ENCODE measurements around the gene SETD2.

SETD2 gene

DNA sequence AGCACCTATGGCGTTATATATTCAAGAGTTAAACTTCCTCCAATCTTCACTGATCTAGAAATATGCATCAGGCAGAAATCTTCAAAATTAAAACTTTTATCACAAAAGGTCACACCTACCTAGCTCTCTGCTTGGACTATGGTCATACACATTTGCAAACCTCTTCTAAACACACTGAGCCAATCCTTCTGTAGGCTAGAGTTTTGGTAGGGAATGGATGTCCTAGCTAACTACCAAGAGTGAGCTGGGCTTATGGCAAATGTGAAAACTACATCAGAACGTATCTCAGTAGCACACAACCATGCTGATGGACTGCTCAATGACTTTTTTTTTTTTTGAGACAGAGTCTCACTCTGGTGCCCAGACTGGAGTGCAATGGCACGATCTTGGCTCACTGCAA is 29.6 kb downstream of the SETD2 start:
- DNase-seq, result no peak
- TF ChIP-seq GATA1 (IDR thresholded peaks at IDR 0.05; ENCODE audit: low read depth, low read length) (no peak), POLR2A (IDR thresholded peaks at IDR 0.05; ENCODE audit: low read length) (no peak)

DNA sequence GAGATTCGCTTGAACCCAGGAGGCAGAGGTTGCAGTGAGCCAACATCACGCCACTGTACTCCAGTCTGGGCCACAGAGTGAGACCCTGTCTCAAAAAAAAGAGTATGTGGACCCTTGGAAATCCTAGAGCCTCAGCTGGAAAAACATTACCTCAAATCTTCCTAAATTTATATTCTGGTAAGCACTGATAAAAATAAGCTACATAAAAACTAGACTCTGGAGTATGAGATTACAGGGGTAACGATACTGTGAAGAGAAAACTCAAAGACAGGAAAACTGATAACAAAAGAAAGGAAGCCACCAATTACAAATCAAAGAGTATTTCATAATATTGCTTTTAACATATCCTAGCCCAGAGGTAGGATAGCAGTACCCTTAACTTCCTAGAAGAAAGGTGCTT is 30.3 kb downstream of the SETD2 start:
- TF ChIP-seq GATA1 (IDR thresholded peaks at IDR 0.05; ENCODE audit: low read depth, low read length) (no peak), POLR2A (IDR thresholded peaks at IDR 0.05; ENCODE audit: low read length) (no peak)
- DNase-seq, result peak in 1 of 2 experiments; percentile 7

DNA sequence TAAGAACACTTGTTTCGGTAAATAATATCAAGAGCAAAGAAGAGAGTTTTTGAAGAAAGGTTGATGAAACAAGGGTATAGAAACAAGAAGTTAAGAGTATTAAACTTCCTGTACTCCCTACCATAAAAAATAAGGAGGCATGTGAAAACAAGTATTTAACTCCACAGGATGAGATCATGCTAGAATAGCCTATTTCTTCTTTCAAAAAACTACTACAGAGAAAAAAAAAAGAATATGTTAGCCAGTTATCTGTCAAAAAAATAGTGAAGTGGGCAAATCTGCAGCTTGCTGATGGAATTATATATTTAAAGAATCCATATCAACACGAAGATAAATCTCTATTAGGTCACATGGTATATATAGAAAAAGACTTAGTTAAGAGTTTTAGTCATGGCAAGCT is 33.4 kb downstream of the SETD2 start:
- no peak for DNase-seq
- TF ChIP-seq POLR2A (IDR thresholded peaks at IDR 0.05; ENCODE audit: low read length), result no peak
- no peak for TF ChIP-seq GATA1 (IDR thresholded peaks at IDR 0.05; ENCODE audit: low read depth, low read length)

DNA sequence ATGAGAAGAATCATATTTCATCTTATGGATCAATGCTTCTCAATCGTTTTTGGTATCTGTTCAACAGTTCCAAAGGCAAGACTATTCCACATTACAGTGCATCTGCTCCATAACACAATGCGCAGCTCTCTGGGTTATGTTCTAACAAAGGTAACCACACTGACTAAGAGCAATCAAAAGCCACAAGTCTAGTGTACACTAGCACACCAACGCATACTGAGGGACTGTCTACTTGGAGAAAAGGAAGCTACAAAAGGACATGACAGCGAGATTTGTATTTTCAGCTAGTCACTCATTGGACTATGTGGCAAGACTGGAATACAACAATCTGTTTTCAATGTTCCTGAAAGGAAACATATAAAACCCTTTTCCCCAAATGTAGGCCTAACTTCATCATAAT is 35.8 kb downstream of the SETD2 start:
- no peak for TF ChIP-seq POLR2A (IDR thresholded peaks at IDR 0.05; ENCODE audit: low read length)
- no peak for TF ChIP-seq GATA1 (IDR thresholded peaks at IDR 0.05; ENCODE audit: low read depth, low read length)
- DNase-seq, result no peak

DNA sequence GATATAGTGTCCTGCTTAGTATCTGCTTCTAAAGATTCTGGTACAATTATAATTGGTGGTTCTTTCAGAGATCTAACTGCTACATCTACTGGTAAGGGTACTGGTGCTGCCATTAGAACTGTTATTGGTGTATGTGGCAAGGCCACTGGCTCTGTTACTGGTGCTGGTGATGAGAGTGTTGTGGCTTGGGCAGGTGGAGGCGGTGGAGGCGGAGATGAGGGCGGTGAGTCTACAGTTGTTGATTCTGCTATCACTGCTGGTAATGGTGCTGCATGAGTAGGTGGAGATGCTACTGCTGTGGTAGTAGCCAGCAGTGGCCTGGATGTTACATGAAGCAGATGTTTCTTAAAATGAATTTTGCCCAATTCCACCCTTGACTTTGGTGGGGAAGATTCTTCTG is 40.1 kb downstream of the SETD2 start:
- DNase-seq, result no peak
- TF ChIP-seq GATA1 (IDR thresholded peaks at IDR 0.05; ENCODE audit: low read depth, low read length), result no peak

DNA sequence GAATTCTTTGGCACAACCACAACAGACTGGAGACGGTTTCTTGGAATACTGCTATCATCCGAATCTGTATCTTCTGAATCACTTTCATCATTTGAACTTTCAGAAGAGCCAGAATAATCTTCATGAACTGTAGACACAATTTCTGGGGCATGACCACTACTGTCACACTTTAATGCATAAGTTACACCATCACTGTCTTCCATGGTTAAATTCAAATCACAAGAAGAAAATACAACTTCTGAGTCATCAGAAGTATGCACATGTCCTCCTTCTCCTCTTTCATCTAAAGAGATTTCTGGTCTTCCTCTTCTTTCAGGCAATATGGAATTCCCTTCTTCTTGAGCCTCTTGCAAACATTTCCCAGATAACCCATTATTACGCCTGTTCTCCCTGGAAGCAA is 42.5 kb downstream of the SETD2 start:
- TF ChIP-seq POLR2A (IDR thresholded peaks at IDR 0.05; ENCODE audit: low read length) (no peak), GATA1 (IDR thresholded peaks at IDR 0.05; ENCODE audit: low read depth, low read length) (no peak)
- no peak for DNase-seq

DNA sequence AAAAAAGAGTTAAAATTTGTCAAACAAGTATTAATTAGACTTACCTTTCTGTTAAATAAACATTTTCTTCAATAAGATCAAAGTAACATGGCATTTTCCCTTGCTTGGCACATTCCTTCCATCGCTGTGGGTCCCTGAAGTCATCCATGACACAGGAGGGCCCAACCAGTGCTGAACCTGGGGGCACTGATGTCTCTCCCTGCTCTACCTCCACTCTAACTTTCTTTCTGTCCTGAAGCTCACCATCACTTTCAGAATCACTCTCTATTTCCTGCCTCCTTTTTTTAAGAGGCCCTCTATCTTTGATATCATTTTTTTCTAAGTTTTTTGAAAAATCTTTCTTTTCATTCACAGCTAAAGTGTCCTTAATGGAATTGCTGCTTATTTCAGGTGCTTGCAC is 43.8 kb downstream of the SETD2 start:
- TF ChIP-seq POLR2A (IDR thresholded peaks at IDR 0.05; ENCODE audit: low read length) (no peak), GATA1 (IDR thresholded peaks at IDR 0.05; ENCODE audit: low read depth, low read length) (no peak)
- DNase-seq, result no peak

DNA sequence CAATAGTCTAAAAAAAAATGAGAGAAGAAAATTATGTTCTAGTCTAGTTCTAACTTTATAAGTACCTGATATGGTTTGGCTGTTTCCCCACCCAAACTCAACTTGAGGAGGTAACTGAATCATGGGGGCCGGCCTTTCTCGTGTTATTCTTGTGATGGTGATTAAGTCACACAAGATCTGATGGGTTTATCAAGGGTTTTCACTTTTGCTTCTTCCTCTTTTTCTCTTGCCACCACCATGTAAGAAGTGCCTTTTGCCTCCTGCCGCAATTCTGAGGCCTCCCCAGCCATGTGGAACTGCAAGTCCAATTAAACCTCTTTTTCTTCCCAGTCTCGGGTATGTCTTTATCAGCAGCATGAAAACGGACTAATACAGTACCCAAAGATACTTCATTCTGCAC is 44.5 kb downstream of the SETD2 start:
- DNase-seq, result peak; percentile 16 to 19

DNA sequence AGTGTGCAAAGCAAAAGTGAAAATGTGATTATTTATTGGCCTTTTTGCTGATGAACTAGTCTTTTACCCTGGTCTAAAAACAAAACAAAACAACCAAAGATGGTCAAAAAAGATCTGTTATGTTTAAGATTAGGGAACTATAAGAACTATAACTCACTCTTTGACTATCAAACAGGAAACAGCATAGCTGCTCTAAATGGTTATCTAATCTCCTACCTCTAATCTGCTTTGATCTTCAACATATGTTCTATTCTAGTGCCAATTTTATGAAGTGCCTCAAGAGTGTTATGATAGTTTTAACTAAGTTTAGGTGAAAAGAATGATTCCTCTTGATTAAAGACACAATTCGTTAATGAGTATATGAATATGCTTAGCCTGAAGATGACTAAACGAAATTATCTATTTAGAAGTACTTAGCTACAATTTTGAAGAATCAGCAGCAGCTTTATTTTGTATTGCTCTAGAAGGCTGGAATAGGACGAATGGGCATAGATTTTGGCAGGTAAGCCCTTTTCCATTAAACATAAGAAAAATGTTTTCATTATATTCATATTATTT is 46.0 kb downstream of the SETD2 start:
- DNase-seq, result peak; percentile 25 to 73
- no peak for TF ChIP-seq POLR2A (IDR thresholded peaks at IDR 0.05; ENCODE audit: low read length)
- TF ChIP-seq GATA1 (IDR thresholded peaks at IDR 0.05; ENCODE audit: low read depth, low read length), result no peak

DNA sequence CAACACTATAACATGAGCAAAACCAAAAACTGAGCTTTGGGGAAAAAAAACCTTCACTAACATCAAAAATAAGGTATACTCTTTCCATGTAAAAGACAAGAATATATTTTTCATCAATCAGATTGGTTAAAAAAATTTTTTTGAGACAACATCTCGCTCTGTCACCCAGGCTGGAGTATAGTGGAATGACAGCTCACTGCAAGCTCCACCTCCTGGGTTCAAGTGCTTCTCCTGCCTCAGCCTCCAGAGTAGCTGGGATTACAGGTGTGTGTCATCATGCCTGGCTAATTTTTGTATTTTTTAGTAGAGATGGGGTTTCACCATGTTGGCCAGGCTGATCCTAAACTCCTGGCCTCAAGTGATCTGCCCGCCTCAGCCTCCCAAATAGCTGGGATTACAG is 48.4 kb downstream of the SETD2 start:
- peak in 1 of 2 experiments; percentile 46 for DNase-seq

DNA sequence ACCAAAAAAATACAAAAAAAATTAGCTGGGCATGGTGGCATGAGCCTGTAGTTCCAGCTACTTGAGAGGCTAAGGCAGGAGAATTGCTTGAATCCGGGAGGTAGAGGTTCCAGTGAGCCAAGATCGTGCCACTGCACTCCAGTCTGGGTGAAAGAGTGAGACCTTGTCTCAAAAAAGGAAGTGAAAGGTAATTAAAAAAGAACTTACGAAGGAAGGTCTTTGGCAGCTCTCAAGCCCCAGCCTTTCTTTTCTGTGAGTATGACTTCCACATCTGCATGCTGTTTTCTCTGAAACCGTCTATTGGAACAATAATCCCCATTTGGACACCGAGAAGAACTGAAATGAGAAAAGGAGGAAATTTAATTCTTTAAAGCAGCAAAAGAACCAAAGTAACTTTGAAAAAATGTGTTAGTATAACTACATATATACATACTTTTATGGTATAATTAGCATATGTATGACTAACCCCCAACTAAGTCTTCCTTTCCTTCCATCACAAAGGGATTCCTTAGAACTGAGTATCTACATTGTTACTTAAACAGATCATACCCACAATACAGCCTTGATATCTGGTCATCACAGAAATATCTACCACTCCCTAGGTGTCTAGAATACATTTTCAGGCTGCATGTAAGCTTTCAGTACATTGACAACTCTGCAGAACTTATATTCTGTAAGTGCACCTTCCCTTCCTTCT is 50.1 kb downstream of the SETD2 start:
- no peak for TF ChIP-seq POLR2A (IDR thresholded peaks at IDR 0.05; ENCODE audit: low read length)
- TF ChIP-seq GATA1 (IDR thresholded peaks at IDR 0.05; ENCODE audit: low read depth, low read length), result no peak
- DNase-seq, result no peak

DNA sequence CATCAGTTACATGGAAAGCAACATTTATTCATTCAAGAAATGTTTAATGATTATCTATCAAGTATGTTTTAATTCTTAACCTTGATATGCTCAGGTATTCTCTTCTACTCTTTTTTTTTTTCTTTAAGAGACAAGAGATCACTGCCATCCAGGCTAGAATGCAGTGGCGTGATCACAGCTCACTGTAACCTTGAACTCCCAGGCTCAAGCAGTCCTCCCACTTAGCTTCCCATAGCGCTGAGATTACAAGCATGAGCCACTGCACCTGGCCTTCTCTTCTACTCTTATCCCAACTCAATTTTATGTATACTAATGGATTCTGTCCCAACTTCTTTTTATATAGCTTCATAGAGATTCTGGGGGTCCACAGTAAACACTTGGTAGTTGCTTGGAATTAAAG is 50.9 kb downstream of the SETD2 start:
- TF ChIP-seq GATA1 (IDR thresholded peaks at IDR 0.05; ENCODE audit: low read depth, low read length) (no peak), POLR2A (IDR thresholded peaks at IDR 0.05; ENCODE audit: low read length) (no peak)
- DNase-seq, result no peak

DNA sequence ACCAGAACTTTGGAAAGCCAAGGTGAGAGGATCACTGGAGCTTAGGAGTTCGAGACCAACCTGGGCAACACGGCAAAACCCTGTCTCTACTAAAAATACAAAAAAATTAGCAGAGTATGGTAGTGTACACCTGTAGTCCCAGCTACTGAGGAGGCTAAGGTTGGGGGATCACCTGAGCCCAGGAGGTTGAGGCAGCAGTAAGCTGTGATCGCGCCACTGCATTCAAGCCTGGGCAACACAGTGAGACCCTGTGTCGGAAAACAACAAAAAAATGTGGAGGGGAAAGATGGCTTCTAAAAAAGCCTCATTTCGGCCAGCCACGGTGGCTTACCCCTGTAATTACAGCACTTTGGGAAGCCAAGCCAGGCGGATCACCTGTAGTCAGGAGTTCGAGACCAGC is 54.5 kb downstream of the SETD2 start:
- no peak for TF ChIP-seq POLR2A (IDR thresholded peaks at IDR 0.05; ENCODE audit: low read length)
- no peak for TF ChIP-seq GATA1 (IDR thresholded peaks at IDR 0.05; ENCODE audit: low read depth, low read length)

DNA sequence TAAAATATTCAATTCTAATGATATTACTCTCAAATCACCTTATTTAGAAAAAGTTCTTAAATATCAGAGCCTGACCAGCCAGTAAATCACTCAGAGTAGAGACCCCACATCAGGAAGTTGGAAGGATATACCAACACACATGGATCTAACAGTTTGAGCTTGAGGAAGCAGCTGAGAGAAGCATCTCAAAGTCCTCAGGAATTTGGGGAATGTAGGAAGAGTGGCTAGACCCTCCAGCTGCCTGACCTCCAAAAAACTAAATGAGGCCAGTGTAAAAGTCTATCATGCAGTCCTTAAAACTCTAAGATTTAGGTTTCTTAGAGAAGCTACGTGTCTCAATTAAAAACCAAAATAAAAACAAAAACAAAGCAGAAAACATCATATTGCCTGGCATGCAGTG is 55.4 kb downstream of the SETD2 start:
- TF ChIP-seq POLR2A (IDR thresholded peaks at IDR 0.05; ENCODE audit: low read length) (no peak), GATA1 (IDR thresholded peaks at IDR 0.05; ENCODE audit: low read depth, low read length) (no peak)
- DNase-seq, result no peak

More for the DNA sequence above, 54.5 kb downstream of the SETD2 start:
- DNase-seq, result no peak

DNA sequence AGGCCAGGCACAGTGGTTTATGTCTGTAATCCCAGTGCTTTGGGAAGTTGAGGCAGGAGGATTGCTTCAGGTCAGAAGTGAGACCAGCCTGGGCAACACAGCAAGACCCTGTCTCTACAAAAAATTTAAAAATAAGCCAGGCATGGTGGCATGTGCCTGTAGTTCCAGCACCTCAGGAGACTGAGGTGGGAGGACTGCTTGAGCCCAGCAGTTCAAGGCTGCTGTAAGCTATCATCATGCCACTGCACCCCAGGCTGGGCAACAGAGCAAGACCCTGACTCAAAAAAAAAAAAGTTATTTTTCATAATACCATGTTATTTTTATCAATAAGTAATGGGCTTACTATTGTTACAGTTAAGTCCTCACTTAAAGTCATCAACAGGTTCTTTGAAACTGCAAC is 59.7 kb downstream of the SETD2 start:
- no peak for TF ChIP-seq POLR2A (IDR thresholded peaks at IDR 0.05; ENCODE audit: low read length)
- TF ChIP-seq GATA1 (IDR thresholded peaks at IDR 0.05; ENCODE audit: low read depth, low read length), result no peak
- DNase-seq, result no peak

DNA sequence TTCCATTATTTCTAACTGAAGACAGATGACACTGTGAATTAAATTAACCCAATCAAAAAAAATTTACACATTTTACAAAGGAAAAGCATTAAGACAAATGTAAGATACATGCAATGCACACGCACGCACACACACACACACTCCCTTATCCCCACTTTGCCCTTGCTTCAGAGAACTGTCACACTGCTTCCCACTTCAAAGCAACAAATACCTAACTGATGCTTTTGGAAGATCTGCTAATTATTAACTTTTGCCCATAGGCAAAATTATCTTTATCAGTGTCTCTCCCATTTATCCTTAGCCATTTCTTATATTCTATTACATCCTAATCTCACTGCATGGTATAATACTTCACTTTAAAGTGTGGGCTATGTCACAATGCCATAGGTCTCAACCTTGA is 60.3 kb downstream of the SETD2 start:
- TF ChIP-seq GATA1 (IDR thresholded peaks at IDR 0.05; ENCODE audit: low read depth, low read length) (no peak), POLR2A (IDR thresholded peaks at IDR 0.05; ENCODE audit: low read length) (no peak)
- DNase-seq, result no peak
